ENCODE results near the gene TRPM3.

DNA sequence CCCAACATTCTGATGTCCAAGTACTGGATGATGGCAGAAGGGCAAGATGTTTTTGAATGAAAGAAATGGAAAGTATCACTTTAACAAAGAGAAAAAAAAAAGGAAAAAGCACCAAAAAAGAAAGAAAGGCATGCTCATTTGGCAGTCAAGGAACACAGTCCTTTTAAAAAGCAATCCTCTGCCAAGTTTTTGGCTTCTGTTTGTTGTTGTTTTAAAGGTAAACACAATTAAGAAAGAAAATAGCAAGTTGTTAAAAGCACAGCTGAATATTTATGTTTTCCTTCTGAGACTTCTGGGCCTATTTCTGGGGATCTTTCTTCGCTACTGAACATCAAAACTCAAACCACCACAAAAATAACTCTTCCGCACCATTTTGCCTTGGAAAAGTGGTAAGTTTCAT is 162.1 kb downstream of the TRPM3 start:
- TF ChIP-seq CREB1 (IDR thresholded peaks at IDR 0.05), result no peak
- TF ChIP-seq CTCF (IDR thresholded peaks at IDR 0.05; ENCODE audit: control extremely low read depth in 1 of 3, insufficient read depth in 1 of 3, low read depth in 1 of 3, low read length in 3 of 3), result no peak
- no peak for TF ChIP-seq MAFK (IDR thresholded peaks at IDR 0.05; ENCODE audit: low read depth, low read length)
- TF ChIP-seq RFX5 (IDR thresholded peaks at IDR 0.05; ENCODE audit: borderline replicate concordance, low read depth, low read length), result no peak
- TF ChIP-seq TEAD4 (IDR thresholded peaks at IDR 0.05; ENCODE audit: low read depth, low read length), result no peak

Data from H1 (cell line).